Endodermal cell (in vitro differentiated cells): Measurements from ENCODE around the gene PACSIN2. TPM values are rescaled to one million over a fixed set of nuclear protein-coding genes. Genes with fewer than 3 reads are reported as not detected.

ENCODE experiments used
- DNase-seq: peaks from one replicate; pipeline ENCODE4 v3.0.0-alpha.2; 2017
- H3K27ac ChIP-seq: 2 replicates; pipeline ENCODE4 v1.5.1; 2013; ENCODE audit warnings: mild to moderate bottlenecking, low read depth, low read length, moderate library complexity
- H3K27me3 ChIP-seq: 2 replicates; pipeline ENCODE4 v1.6.1; 2013; ENCODE audit warnings: mild to moderate bottlenecking, low read length, moderate library complexity; ENCODE audit not compliant: insufficient read depth, control insufficient read depth, poor library complexity, severe bottlenecking
- H3K36me3 ChIP-seq: 2 replicates; pipeline ENCODE4 v1.7.0; 2013; ENCODE audit warnings: mild to moderate bottlenecking, low read length, moderate library complexity; ENCODE audit not compliant: control insufficient read depth, insufficient read depth
- H3K4me1 ChIP-seq: one replicate; pipeline ENCODE4 v1.7.0; 2013; ENCODE audit warnings: low read length; ENCODE audit not compliant: control insufficient read depth, insufficient read depth
- H3K4me3 ChIP-seq: 2 replicates; pipeline ENCODE4 v1.5.1; 2013; ENCODE audit warnings: mild to moderate bottlenecking, low read length, moderate library complexity
- H3K9ac ChIP-seq: 2 replicates; pipeline ENCODE4 v1.6.1; 2013; ENCODE audit warnings: mild to moderate bottlenecking, low read length, moderate library complexity; ENCODE audit not compliant: poor library complexity, severe bottlenecking; ENCODE audit errors: extremely low read depth
- H3K9me3 ChIP-seq: 2 replicates; pipeline ENCODE4 v1.6.1; 2013; ENCODE audit warnings: mild to moderate bottlenecking, low read length, moderate library complexity; ENCODE audit not compliant: control insufficient read depth
- H3K27ac Mint-ChIP-seq: 2 replicates; pipeline ENCODE4 v1.8.0; 2020; ENCODE audit warnings: mixed read lengths
- H3K27me3 Mint-ChIP-seq: 2 replicates; pipeline ENCODE4 v1.8.0; 2021; ENCODE audit warnings: mild to moderate bottlenecking, mixed read lengths; ENCODE audit not compliant: insufficient read depth
- H3K36me3 Mint-ChIP-seq: 2 replicates; pipeline ENCODE4 v1.8.0; 2020; ENCODE audit warnings: low read depth, mixed read lengths
- H3K4me1 Mint-ChIP-seq: 2 replicates; pipeline ENCODE4 v1.8.0; 2020; ENCODE audit warnings: mixed read lengths
- H3K4me3 Mint-ChIP-seq: 2 replicates; pipeline ENCODE4 v1.8.0; 2020; ENCODE audit warnings: mild to moderate bottlenecking, moderate library complexity, mixed read lengths
- H3K9me3 Mint-ChIP-seq: 2 replicates; pipeline ENCODE4 v1.8.0; 2020; ENCODE audit warnings: mild to moderate bottlenecking, mixed read lengths
- WGBS, 2 experiments: methylation state at CpG; one replicate each; pipeline versions ENCODE4 v1.1.5 to v1.1.7; 2013; ENCODE audit warnings: missing lambda C conversion rate in 2 of 2, mixed read lengths in 1 of 2; ENCODE audit not compliant: insufficient coverage in 1 of 2, insufficient read length in 1 of 2; 5-methylcytosine and 5-hydroxymethylcytosine counted together
- total RNA-seq, 2 donors: library from RNA; stranded (reverse); fragmentation: NEBNext Ultra II Directional in 1 of 2; extraction: Animal tissue kit (Norgen Biotek cat#: 25700) in 1 of 2; gene quantifications; 2 replicates in 1 of 2; 3 replicates in 1 of 2; pipeline ENCODE4 v1.2.1, GENCODE V29; 2021
- TF ChIP-seq, protein P1 (sequence below): fragments of 200-600 bp; sonication (generic); conservative IDR thresholded peaks from 2 replicates; pipeline ENCODE4 v1.5.0; 2021; ENCODE audit warnings: antibody characterized with exemption, mild to moderate bottlenecking

PACSIN2 gene
- total RNA-seq, 2 donors from 2014 or later: 60.7 to 61.4 TPM

GRCh38 chr22:42984814-42985530, 30.0 kb downstream of the PACSIN2 start:
- TF ChIP-seq, protein P1, sequence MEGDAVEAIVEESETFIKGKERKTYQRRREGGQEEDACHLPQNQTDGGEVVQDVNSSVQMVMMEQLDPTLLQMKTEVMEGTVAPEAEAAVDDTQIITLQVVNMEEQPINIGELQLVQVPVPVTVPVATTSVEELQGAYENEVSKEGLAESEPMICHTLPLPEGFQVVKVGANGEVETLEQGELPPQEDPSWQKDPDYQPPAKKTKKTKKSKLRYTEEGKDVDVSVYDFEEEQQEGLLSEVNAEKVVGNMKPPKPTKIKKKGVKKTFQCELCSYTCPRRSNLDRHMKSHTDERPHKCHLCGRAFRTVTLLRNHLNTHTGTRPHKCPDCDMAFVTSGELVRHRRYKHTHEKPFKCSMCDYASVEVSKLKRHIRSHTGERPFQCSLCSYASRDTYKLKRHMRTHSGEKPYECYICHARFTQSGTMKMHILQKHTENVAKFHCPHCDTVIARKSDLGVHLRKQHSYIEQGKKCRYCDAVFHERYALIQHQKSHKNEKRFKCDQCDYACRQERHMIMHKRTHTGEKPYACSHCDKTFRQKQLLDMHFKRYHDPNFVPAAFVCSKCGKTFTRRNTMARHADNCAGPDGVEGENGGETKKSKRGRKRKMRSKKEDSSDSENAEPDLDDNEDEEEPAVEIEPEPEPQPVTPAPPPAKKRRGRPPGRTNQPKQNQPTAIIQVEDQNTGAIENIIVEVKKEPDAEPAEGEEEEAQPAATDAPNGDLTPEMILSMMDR: no peak
- Mint-ChIP-seq H3K4me3 (no peak overlapping the region), H3K27ac (peak overlapping the region; percentile 81), H3K4me1 (peaks cover 37% of the 10 kb centered on the region), H3K9me3 (peaks cover 2% of the 10 kb centered on the region), H3K27me3 (no peaks in the 10 kb centered on the region), H3K36me3 (peaks cover 3% of the 10 kb centered on the region)
- Histone ChIP-seq H3K27me3 (no peaks in the 10 kb centered on the region), H3K9ac (no peak overlapping the region), H3K9me3 (no peaks in the 10 kb centered on the region), H3K4me3 (no peak overlapping the region), H3K36me3 (peaks cover 13% of the 10 kb centered on the region), H3K4me1 (peaks cover 4% of the 10 kb centered on the region), H3K27ac (peak overlapping the region; percentile 38)
- 86 to 100% methylated on average over 6 to 9 of the region's 9 CpGs for WGBS, 2 experiments
- no peak for DNase-seq

DNA sequence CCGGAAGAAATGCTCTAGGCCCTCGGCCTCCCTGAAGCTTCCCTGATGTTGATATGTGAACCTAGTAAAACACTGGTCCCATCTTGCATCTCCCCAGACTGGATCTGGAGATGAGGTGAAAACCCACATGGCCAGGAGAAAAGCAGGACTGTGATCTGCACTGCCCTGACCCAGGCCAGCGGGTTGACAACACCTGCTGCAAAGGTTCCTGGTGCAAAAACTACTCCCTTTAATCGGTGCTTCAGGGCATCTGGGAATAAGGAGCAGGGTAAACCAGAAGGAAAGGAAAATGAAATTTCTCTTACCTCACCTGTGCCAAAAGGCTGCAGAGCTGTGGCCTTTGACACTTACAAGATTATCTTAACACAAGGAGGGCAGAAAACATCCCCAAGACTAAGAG, 30.6 kb downstream of the PACSIN2 start:
- Mint-ChIP-seq H3K27me3 (no peaks in the 10 kb centered on the region), H3K36me3 (peaks cover 3% of the 10 kb centered on the region), H3K4me3 (no peak overlapping the region), H3K27ac (peak overlapping the region; percentile 69), H3K4me1 (peaks cover 37% of the 10 kb centered on the region), H3K9me3 (peaks cover 2% of the 10 kb centered on the region)
- Histone ChIP-seq H3K9ac (no peak overlapping the region), H3K27me3 (no peaks in the 10 kb centered on the region), H3K27ac (peak overlapping the region; percentile 38), H3K36me3 (peaks cover 13% of the 10 kb centered on the region), H3K4me3 (no peak overlapping the region), H3K4me1 (peaks cover 4% of the 10 kb centered on the region), H3K9me3 (no peaks in the 10 kb centered on the region)
- no peak for DNase-seq
- WGBS, 2 experiments: 82 to 87% methylated on average over 4 of the region's 4 CpGs
- TF ChIP-seq, protein P1: no peak

- Histone ChIP-seq H3K4me3 (no peak overlapping the region), H3K9me3 (no peaks in the 10 kb centered on the region), H3K27me3 (no peaks in the 10 kb centered on the region), H3K36me3 (peaks cover 12% of the 10 kb centered on the region), H3K9ac (no peak overlapping the region), H3K4me1 (peaks cover 8% of the 10 kb centered on the region), H3K27ac (no peak overlapping the region)
- DNase-seq: no peak
- Mint-ChIP-seq H3K36me3 (peaks cover 3% of the 10 kb centered on the region), H3K27ac (peak overlapping the region; percentile 69), H3K27me3 (no peaks in the 10 kb centered on the region), H3K4me1 (peaks cover 42% of the 10 kb centered on the region), H3K9me3 (peaks cover 2% of the 10 kb centered on the region), H3K4me3 (no peak overlapping the region)
- TF ChIP-seq, protein P1: no peak
Observed at GRCh38 chr22:42983470-42983869, 31.5 kb downstream of the PACSIN2 start.
